GM12891 (cell line): ENCODE measurements around the gene KIF23.

Experiments used
- PAX5 ChIP-seq: IDR thresholded peaks from 2 replicates; pipeline ENCODE4 v1.6.1; 2011; ENCODE audit warnings: low read length, moderate library complexity, mild to moderate bottlenecking; ENCODE audit not compliant: insufficient read depth, severe bottlenecking
- POLR2A ChIP-seq: IDR thresholded peaks from 2 replicates; pipeline ENCODE4 v1.6.1; 2011; ENCODE audit warnings: low read depth, low read length, control low read depth
- POLR2AphosphoS5 ChIP-seq: IDR thresholded peaks from 2 replicates; pipeline ENCODE4 v1.6.1; 2011; ENCODE audit warnings: low read depth, low read length, control low read depth
- POU2F2 ChIP-seq: IDR thresholded peaks from 2 replicates; pipeline ENCODE4 v1.6.1; 2011; ENCODE audit warnings: low read depth, mild to moderate bottlenecking, control low read depth, low read length, moderate library complexity
- SPI1 ChIP-seq: IDR thresholded peaks from 2 replicates; pipeline ENCODE4 v1.6.1; 2011; ENCODE audit warnings: low read depth, low read length, control low read depth
- TAF1 ChIP-seq: IDR thresholded peaks from 2 replicates; pipeline ENCODE4 v1.6.1; 2011; ENCODE audit warnings: low read depth, low read length, control low read depth

DNA sequence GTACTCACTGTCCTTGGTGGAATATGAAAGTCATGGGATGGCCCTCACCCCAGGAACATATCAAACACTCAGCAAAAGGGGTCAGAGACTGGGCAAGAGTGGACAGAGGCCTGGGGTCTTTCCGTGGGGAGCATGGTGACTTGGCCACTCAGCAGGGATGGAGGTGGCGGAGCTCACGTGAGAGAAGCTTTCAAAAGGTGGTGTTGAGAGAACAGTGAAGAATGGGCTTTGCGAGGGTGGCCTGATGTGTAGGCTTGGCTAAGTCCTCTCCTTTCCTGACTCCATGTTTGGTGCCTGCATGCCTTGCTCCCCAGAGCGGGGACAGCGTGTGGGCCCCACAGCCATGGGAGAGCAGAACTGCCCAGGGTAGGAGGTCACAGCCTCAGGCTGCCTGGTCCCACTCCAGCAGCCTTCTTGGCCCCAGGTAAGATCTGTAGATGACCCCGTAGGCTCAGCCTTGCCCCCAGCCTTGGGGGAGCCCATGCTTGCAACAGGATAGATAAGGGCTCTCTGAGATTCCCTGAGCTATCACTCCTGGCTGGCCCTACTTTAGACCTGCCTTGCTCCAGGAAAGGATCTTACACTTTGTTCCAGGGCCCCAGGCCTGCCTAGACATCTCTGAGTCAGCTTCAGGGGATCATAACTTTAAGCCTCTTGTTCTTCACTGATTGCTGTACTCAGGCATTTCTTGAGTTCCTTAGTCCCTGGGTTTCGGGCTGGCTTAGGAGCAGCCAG, 55.5 kb downstream of the KIF23 start:
- TF ChIP-seq POLR2AphosphoS5 = no peak
- TF ChIP-seq POLR2A = no peak
- TF ChIP-seq SPI1 = no peak
- no peak for TF ChIP-seq PAX5
- TF ChIP-seq TAF1 = no peak
- TF ChIP-seq POU2F2 = no peak
